Epithelial cell of esophagus (primary cell): ENCODE data around the gene FBXL19.

Experiments
- DNase-seq: peaks from one replicate; pipeline ENCODE4 v3.0.0; 2010; ENCODE audit warnings: low read depth
- H3K4me3 ChIP-seq: 2 replicates; pipeline ENCODE4 v1.5.1; 2011; ENCODE audit warnings: mild to moderate bottlenecking, low read length, control low read depth
- TF ChIP-seq, protein P1 (sequence below): IDR thresholded peaks from 2 replicates; pipeline ENCODE4 v1.5.1; 2011; ENCODE audit warnings: low read depth, mild to moderate bottlenecking, low read length, control low read depth, inconsistent platforms; ENCODE audit not compliant: insufficient read depth; ENCODE audit errors: missing control alignments

FBXL19 gene

DNA sequence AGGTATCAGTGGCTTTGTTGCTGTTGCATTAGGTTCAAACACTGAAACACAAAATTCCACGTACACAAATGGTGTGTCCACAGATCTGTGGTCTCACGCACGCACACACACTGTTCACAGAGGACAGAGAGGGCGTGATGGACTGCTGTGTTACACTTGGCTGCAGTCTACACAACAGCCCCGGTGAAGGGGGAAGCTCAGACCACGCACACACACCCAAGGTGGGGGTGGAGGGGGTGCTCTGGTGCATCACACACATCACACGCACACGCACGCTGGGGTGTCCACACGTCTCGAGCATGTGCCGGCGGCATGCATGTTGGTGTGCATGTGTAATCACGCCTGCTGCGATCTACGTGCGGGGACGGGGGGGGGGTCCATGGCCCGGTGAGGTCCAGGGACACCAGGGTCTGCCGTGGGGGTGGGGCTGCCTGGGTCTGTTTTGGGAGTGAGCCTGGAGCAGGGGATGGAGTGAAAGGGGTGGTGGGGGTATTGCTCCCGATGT is 69.0 kb downstream of the FBXL19 start:
- no peak overlapping the region for H3K4me3 ChIP-seq
- DNase-seq = no peak
- TF ChIP-seq, protein P1, sequence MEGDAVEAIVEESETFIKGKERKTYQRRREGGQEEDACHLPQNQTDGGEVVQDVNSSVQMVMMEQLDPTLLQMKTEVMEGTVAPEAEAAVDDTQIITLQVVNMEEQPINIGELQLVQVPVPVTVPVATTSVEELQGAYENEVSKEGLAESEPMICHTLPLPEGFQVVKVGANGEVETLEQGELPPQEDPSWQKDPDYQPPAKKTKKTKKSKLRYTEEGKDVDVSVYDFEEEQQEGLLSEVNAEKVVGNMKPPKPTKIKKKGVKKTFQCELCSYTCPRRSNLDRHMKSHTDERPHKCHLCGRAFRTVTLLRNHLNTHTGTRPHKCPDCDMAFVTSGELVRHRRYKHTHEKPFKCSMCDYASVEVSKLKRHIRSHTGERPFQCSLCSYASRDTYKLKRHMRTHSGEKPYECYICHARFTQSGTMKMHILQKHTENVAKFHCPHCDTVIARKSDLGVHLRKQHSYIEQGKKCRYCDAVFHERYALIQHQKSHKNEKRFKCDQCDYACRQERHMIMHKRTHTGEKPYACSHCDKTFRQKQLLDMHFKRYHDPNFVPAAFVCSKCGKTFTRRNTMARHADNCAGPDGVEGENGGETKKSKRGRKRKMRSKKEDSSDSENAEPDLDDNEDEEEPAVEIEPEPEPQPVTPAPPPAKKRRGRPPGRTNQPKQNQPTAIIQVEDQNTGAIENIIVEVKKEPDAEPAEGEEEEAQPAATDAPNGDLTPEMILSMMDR = no peak

DNA sequence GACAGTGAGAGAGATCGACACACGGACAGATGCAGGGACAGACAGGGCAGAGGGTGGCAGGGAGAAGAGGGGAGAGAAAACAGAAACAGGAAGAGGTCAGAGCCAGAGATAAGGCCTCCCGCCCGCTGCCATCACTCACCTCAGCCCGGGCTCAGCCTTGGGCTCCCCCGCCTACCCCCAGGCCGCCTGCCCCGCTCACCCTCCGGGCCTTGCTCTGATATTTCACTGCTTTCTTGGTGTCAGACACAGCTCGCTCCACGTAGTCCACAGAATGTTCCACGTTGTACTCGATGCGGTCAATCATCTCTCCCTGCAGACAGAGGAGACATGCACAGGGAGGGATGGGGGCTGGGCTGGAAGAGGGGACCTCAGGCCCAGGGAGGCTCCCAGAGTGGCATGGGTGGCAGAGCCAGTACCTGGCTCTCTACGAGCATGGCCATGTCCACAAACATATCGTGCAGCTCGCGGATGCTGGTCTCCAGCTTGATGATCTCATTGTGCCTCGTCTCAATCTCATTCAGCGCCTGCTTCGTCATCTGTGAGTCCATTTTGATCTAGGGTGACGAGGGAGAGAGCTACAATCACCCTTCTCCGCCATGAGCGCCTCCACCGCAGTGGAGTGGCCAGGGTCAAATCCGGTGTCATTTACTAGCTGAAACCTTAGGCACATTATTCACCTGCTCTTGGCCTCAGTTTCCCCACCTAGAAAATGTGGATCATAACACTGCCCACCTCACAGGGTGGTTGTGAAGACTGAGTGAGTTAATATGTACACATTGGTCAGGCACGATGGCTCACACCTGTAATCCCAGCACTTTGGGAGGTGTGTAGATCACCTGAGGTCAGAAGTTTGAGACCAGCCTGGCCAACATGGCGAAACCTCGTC is 69.8 kb downstream of the FBXL19 start:
- no peak for DNase-seq
- no peak overlapping the region for H3K4me3 ChIP-seq
- TF ChIP-seq, protein P1 = no peak

DNA sequence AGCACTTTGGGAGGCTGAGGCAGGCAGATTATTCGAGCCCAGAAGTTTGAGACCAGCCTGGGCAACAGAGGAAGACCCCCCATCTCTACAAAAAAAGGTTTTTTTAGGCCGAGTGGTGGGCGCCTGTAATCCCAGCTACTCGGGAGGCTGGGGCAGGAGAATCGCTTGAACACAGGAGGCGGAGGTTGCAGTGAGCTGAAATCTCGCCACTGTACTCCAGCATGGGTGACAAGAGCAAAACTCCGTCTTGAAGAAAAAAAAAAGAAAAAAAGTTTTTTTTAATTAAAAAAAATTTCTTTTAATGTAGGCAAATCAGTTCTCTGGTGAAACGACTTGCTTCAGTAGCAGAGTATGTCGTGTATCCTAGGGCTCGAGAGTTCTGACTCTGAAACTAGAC is 72.6 kb downstream of the FBXL19 start:
- H3K4me3 ChIP-seq = no peak overlapping the region
- no peak for DNase-seq
- TF ChIP-seq, protein P1 = no peak

DNA sequence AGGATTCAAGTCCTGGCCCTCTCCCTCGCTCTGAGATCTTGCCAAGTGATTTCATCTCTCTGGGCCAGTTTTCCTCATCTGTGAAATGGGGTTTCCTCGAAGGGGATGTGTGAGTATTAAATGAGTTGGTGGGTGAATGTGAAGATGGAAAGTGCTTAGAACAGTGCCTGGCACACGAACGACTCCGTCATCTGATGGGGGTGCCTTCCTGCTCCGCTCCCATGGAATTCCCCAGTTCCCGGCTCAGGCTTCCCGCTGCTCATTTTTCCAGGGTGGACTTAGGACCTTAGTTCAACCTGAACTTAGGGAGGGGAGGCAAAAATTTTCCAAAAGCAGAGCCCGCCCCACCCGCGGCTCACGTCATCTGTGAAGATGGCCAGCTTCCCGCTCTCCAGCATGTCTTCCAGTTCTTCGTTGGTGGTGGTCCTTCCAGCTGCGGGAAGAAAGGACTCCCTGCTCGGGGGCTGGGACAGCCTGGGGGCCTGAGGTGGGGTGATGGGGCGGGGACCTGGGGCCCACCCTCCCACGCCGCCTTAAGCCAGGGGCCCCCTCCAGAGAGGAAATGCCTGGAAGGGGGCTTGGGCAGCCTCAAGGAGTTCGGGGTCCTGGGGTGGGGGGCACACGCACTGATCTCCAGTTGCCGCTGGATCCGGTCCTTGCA is 73.1 kb downstream of the FBXL19 start:
- no peak for DNase-seq
- peak overlapping the region; percentile 57 for H3K4me3 ChIP-seq
- TF ChIP-seq, protein P1 = no peak

DNA sequence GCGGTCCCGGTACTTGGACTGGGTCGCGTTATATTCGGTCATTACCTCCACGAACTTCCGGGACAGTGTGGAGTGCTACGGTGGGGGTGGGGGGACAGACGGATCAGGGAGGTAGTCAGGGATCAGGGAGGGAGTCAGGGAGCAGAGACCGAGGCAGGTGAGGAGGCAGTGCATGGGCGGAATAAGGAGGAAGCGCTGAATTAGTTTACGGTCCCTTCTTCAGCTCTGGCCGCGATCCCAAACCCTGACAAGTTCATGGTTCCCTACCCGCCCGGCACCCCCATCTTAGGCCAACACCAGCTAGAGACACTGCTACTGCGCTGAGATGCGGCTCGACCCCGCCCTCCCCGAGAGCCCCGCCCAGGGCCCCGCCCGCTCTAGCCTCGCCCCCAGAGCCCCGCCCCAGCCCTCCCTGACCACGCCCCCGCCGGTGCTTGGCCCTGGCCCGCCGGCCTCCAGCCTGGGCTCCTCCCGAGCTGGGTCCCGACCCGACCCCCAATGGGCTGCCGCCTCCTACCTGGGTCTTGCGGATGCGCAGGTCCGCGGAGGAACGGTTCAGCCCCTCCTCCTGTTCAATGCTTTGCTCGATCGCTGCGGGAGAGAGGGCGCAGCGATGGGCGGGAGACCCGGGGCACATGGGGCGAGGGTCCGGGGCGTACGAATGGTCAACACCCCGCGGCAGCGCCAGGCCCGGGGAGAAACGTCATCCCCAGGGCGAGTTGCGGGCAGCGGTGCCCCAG is 73.8 kb downstream of the FBXL19 start:
- H3K4me3 ChIP-seq = peak overlapping the region; percentile 57
- TF ChIP-seq, protein P1 = no peak
- peak; percentile 84 for DNase-seq

DNA sequence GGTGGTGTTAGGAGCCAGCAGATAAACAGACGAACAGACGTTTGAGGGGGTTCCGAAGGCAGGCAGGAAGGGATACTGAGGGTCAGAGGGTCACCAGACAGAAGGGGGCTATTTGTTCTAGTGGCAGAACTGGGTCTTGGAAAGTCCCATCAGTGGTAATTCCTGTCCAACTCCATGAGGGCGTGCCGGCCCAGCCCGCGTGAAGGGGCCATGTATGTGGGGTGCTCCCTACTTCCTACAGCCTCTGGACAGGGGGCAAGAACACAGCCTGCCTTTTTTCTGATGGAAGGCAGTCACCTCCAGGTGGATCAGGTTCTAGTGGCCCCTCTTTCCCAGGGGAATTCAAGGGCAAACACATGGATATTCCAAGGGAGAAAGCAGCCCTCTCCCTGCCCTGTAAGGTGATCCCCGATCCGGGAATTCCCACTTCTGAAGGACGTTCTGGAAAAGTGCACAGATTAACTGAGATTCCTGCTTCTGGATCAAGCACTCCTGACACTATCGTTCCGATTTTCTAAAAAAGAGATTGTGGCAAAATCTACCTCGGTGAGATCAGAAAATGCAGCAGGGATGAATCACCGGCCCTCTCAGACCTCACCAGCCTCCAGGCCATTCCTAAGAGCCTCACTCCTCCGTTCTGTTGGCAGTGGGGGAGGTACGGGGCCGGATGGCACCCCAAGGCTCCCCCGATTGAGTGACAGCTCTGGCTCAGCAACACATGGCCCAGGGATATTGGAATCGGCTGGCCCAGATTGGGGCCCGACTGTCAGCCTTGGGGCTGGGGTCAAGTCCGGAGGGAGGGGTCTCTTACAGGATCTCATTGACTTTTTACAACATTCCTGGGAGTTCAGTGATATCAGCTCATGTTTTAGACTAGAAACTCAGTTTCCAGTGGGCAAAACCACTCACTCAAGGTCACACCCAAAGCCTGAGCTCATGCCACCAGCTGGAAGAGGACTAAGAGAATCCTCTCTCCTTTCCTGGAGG is 74.6 kb downstream of the FBXL19 start:
- H3K4me3 ChIP-seq = peak overlapping the region; percentile 57
- TF ChIP-seq, protein P1 = no peak
- DNase-seq = peak; percentile 90
